MM.1S (cell line): ENCODE measurements around the gene CPEB1.

Experiments used
- EZH2 ChIP-seq: fragments of 300-600 bp; sonication (generic); optimal IDR thresholded peaks from 2 replicates; pipeline ENCODE3; 2017; ENCODE audit warnings: low read depth, mild to moderate bottlenecking, antibody characterized with exemption, low read length, mixed read lengths
- TF ChIP-seq, protein P1 (sequence below): fragments of 300-600 bp; sonication (generic); IDR thresholded peaks from 2 replicates; pipeline ENCODE4 v1.5.1; 2016; ENCODE audit warnings: antibody characterized with exemption, low read length, mixed read lengths

DNA sequence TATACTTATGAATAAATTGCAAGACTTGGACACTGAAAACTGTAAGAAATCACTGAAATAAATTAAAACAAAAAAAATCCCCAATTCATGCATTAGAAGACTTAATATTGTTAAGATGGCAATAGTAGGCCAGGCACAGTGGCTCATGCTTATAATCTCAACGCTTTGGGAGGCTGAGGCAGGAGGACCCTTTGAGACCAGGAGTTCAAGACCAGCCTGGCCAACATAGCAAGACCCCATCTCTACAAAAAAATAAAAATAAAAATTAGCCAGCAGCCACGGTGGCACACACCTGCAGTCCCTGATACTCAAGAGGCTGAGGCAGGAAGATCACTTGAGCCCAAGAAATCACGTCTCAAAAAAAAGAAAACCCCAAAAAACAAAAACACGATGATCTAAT, 35.8 kb downstream of the CPEB1 start:
- TF ChIP-seq, protein P1, sequence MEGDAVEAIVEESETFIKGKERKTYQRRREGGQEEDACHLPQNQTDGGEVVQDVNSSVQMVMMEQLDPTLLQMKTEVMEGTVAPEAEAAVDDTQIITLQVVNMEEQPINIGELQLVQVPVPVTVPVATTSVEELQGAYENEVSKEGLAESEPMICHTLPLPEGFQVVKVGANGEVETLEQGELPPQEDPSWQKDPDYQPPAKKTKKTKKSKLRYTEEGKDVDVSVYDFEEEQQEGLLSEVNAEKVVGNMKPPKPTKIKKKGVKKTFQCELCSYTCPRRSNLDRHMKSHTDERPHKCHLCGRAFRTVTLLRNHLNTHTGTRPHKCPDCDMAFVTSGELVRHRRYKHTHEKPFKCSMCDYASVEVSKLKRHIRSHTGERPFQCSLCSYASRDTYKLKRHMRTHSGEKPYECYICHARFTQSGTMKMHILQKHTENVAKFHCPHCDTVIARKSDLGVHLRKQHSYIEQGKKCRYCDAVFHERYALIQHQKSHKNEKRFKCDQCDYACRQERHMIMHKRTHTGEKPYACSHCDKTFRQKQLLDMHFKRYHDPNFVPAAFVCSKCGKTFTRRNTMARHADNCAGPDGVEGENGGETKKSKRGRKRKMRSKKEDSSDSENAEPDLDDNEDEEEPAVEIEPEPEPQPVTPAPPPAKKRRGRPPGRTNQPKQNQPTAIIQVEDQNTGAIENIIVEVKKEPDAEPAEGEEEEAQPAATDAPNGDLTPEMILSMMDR: no peak
- TF ChIP-seq EZH2: no peak
